K562 (cell line): ENCODE data around the gene WSCD2. TPM values are rescaled to one million over a fixed set of nuclear protein-coding genes. Genes with fewer than 3 reads are reported as not detected.

Experiments
- ATAC-seq: fragments of 200-7000 bp; cut with Tn5 transposase; 3 replicates; pipeline ENCODE4 v1.9.1; 2020; ENCODE audit warnings: moderate library complexity
- BruUV-seq: library from RNA; stranded (reverse); fragments of 400-500 nt; replicated peaks from 2 replicates; lab custom pipeline; 2021; lab: Mats Ljungman, UMichigan
- CTCF ChIA-PET: fragments of 300-600 bp; formaldehyde crosslinking; extraction: SDS; loops from one replicate; lab custom pipeline; 2021; ENCODE audit warnings: low intra/inter-chr PET ratio; lab: Yijun Ruan, JAX
- POLR2A ChIA-PET: fragments of 300-600, 350-650 bp; sonication (Branson Sonifier 250); formaldehyde crosslinking; extraction: SDS; loops from one replicate; lab custom pipeline; 2021; ENCODE audit warnings: antibody characterized with exemption, inconsistent platforms; lab: Yijun Ruan, JAX
- DNase-seq, 4 experiments: peaks; one replicate each; pipeline versions ENCODE4 v3.0.0 to v3.0.0-alpha.2; 2011 to 2018; ENCODE audit warnings: low spot score in 3 of 4, mixed read lengths in 3 of 4; ENCODE audit errors: extremely low read depth in 1 of 4
- FAIRE-seq: peaks from 2 replicates; lab custom pipeline; 2011; peaks lifted over from hg19 to GRCh38; lab: Jason Lieb, UNC
- H2AFZ ChIP-seq: 2 replicates; pipeline ENCODE4 v1.6.0; 2011; ENCODE audit warnings: low read depth, low read length, control low read depth, inconsistent platforms
- H3K27ac ChIP-seq: fragments of 200-600 bp; 3 replicates; pipeline ENCODE4 v1.8.0; 2011; ENCODE audit warnings: low read depth, mild to moderate bottlenecking, control low read depth, inconsistent platforms, low read length, moderate library complexity, mixed read lengths; ENCODE audit errors: extremely low read depth
- H3K27me3 ChIP-seq, 2 experiments: fragments of 300-600 bp in 1 of 2; 2 replicates in 1 of 2; 3 replicates in 1 of 2; pipeline versions ENCODE4 v1.6.0 to v1.8.0; 2011; ENCODE audit warnings: inconsistent platforms in 2 of 2, low read length in 2 of 2, mild to moderate bottlenecking in 1 of 2, mixed read lengths in 1 of 2, moderate library complexity in 1 of 2; ENCODE audit not compliant: control insufficient read depth in 2 of 2, insufficient read depth in 2 of 2
- H3K36me3 ChIP-seq: fragments of 300-600 bp; 3 replicates; pipeline ENCODE4 v1.8.0; 2011; ENCODE audit warnings: mild to moderate bottlenecking, low read length, inconsistent platforms; ENCODE audit not compliant: control insufficient read depth, insufficient read depth
- H3K4me1 ChIP-seq, 2 experiments: fragments of 200-600 bp in 1 of 2; replicated peaks in 1 of 2; 2 replicates in 1 of 2; 3 replicates in 1 of 2; pipeline versions ENCODE4 v1.5.1 to v1.8.0; 2011; ENCODE audit warnings: inconsistent platforms in 2 of 2, low read length in 2 of 2, mild to moderate bottlenecking in 1 of 2, mixed read lengths in 1 of 2, moderate library complexity in 1 of 2; ENCODE audit not compliant: control insufficient read depth in 2 of 2, insufficient read depth in 2 of 2
- H3K4me2 ChIP-seq: 2 replicates; pipeline ENCODE4 v1.6.1; 2011; ENCODE audit warnings: low read length, control low read depth, inconsistent platforms, mixed read lengths; ENCODE audit not compliant: insufficient read depth
- H3K4me3 ChIP-seq: fragments of 200-600 bp; sonication (generic), shearing (Covaris generic); 2 replicates; pipeline ENCODE4 v1.5.1; 2016; ENCODE audit warnings: control low read depth, inconsistent platforms
- H3K79me2 ChIP-seq: fragments of 200-600 bp; 3 replicates; pipeline ENCODE4 v1.8.0; 2011; ENCODE audit warnings: low read length, inconsistent platforms; ENCODE audit not compliant: control insufficient read depth, insufficient read depth
- H3K9ac ChIP-seq, 2 experiments: 2 replicates each; pipeline versions ENCODE4 v1.6.0 to v1.6.1; 2011; ENCODE audit warnings: low read depth in 2 of 2, low read length in 2 of 2, control low read depth in 1 of 2, inconsistent platforms in 1 of 2, mild to moderate bottlenecking in 1 of 2, mixed read lengths in 1 of 2; ENCODE audit not compliant: insufficient read depth in 1 of 2
- H3K9me1 ChIP-seq: one replicate; pipeline ENCODE4 v1.6.0; 2011; ENCODE audit warnings: inconsistent platforms, mild to moderate bottlenecking, low read length, moderate library complexity; ENCODE audit not compliant: control insufficient read depth, insufficient read depth
- H3K9me3 ChIP-seq: replicated peaks from 2 replicates; pipeline ENCODE4 v1.5.1; 2011; ENCODE audit warnings: low read depth, low read length, inconsistent platforms; ENCODE audit not compliant: control insufficient read depth, insufficient read depth
- H4K20me1 ChIP-seq: replicated peaks from 2 replicates; pipeline ENCODE4 v1.6.1; 2011; ENCODE audit warnings: low read length, inconsistent platforms, mixed read lengths; ENCODE audit not compliant: control insufficient read depth, insufficient read depth
- C11orf30 ChIP-seq: fragments of 450-650 bp; IDR thresholded peaks from 2 replicates; pipeline ENCODE4 v1.6.1; 2016; ENCODE audit warnings: low read depth, mild to moderate bottlenecking
- MAFF ChIP-seq: IDR thresholded peaks from 2 replicates; pipeline ENCODE4 v1.6.1; 2012; ENCODE audit warnings: low read length, improper control_type of control experiment
- MAFG ChIP-seq: fragments of 450-650 bp; conservative IDR thresholded peaks from 2 replicates; pipeline ENCODE4 v1.6.1; 2016; ENCODE audit warnings: missing genetic modification characterization, missing compliant biosample characterization
- MAFK ChIP-seq: IDR thresholded peaks from 2 replicates; pipeline ENCODE4 v1.6.1; 2011; ENCODE audit warnings: low read length, improper control_type of control experiment
- TEAD4 ChIP-seq, 2 experiments: sonication (generic) in 1 of 2; formaldehyde crosslinking in 1 of 2; IDR thresholded peaks; 2 replicates each; pipeline versions ENCODE4 v1.6.1 to v1.8.0; 2012 to 2022; ENCODE audit warnings: borderline replicate concordance in 1 of 2, inconsistent platforms in 1 of 2, low read length in 1 of 2, mild to moderate bottlenecking in 1 of 2, missing genetic modification reagents in 1 of 2
- ZNF316 ChIP-seq: fragments of 450-650 bp; IDR thresholded peaks from 2 replicates; pipeline ENCODE4 v1.6.1; 2016
- WGBS: fragments of 100-300 bp; shearing (Covaris generic); methylation state at CpG from one replicate; pipeline ENCODE4 v1.1.6; 2016; ENCODE audit warnings: low coverage, mixed read lengths; ENCODE audit not compliant: insufficient coverage; ENCODE audit errors: missing lambda C conversion rate; 5-methylcytosine and 5-hydroxymethylcytosine counted together
- in situ Hi-C: fragments of 300-500 bp; cut with MboI; formaldehyde crosslinking; loops from 4 replicates; pipeline ENCODE4 v1.15.0; 2018; ENCODE audit warnings: inconsistent platforms, mixed read lengths
- intact Hi-C: fragments of 100-400 bp; cut with micrococcal nuclease; formaldehyde crosslinking; loops from 2 replicates; pipeline ENCODE4 v1.14.2; 2022
- polyA plus RNA-seq, 8 experiments: library from polyadenylated mRNA; depleted of rRNA in 4 of 8; stranded (reverse) in 5 of 8; unstranded in 3 of 8; fragments of >200 nt; fragmentation: Nextera tagmentation in 2 of 8; fragmentation: Illumina TruSeq in 1 of 8; extraction: Ambion mirVana in 2 of 8; extraction: Trizol in 1 of 8; gene quantifications; 2 replicates each; pipeline versions ENCODE4 v1.2.1 to v1.2.3, GENCODE V29; 2011 to 2014; ENCODE audit warnings: inconsistent platforms in 1 of 8, missing spikeins in 1 of 8
- total RNA-seq, 7 experiments: library from RNA; depleted of rRNA in 6 of 7; stranded (reverse); fragments of >200 nt in 6 of 7; fragmentation: Illumina TruSeq in 2 of 7; extraction: Trizol in 2 of 7; gene quantifications; 2 replicates each; pipeline versions ENCODE4 v1.2.1 to v1.2.3, GENCODE V29; 2011 to 2021; ENCODE audit warnings: low replicate concordance in 1 of 7
- TF ChIP-seq, protein P1 (sequence below), 3 experiments: IDR thresholded peaks in 2 of 3; conservative IDR thresholded peaks in 1 of 3; 2 replicates each; pipeline ENCODE4 v1.5.1; 2011 to 2012; ENCODE audit warnings: low read length in 3 of 3, mild to moderate bottlenecking in 3 of 3, control low read depth in 2 of 3, improper control_type of control experiment in 1 of 3, inconsistent platforms in 1 of 3, low read depth in 1 of 3, mixed read lengths in 1 of 3, moderate library complexity in 1 of 3; ENCODE audit not compliant: insufficient read depth in 2 of 3

The WSCD2 gene
- total and polyA plus RNA-seq, 9 of the 15 experiments (the other 6 are each of a cell fraction or from before 2014, with no cell fraction given): 0.72 to 14.1 (median 4.0) TPM

DNA sequence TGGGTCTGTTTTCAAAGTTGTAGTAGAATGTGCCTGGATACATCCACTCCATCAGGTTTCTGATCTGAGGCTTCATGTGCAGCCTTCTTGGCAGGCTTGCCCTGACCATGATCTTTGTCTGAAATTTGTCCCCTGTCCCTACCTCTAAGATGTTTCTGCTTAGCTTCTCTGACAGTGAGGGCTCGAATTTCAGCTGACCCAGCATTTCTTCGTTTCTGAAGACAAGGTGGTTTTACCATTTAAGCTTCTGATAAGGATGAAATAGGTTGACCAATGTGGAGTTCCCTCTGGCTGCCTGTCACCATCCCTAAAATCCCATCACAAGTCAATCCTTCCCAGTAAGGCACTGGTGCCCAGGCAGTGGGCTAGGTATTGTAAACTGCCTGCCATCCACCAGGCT lies 153.1 kb downstream of the WSCD2 start:
- H2AFZ ChIP-seq: no peak overlapping the region
- H3K36me3 ChIP-seq: no peaks in the 10 kb centered on the region
- 9% methylated on average over 2 of the region's 2 CpGs for WGBS
- H3K9ac ChIP-seq: no peak overlapping the region
- FAIRE-seq: no peak
- no TSS peak for BruUV-seq
- no peaks in the 10 kb centered on the region for H3K9me3 ChIP-seq
- H3K27me3 ChIP-seq: peaks cover 0 to 28% of the 10 kb centered on the region in 2 experiments; a peak in 2 of 5 replicates
- no peaks in the 10 kb centered on the region for H3K79me2 ChIP-seq
- ATAC-seq: no peak
- no peaks in the 10 kb centered on the region for H3K9me1 ChIP-seq
- no peak for DNase-seq
- H3K27ac ChIP-seq: no peak overlapping the region
- in situ Hi-C loops: no loop called here
- CTCF ChIA-PET: no interaction called here
- no peaks in the 10 kb centered on the region for H3K4me1 ChIP-seq
- H3K4me2 ChIP-seq: no peak overlapping the region
- H4K20me1 ChIP-seq: no peaks in the 10 kb centered on the region
- POLR2A ChIA-PET: no interaction called here
- no peak overlapping the region for H3K4me3 ChIP-seq
- intact Hi-C loops: no loop called here
- TF ChIP-seq MAFG (peak; percentile 86), C11orf30 (peak; percentile 80), MAFF (peak; percentile 87), TEAD4 (IDR thresholded peaks at IDR 0.05; ENCODE audit: low read length) (no peak), TEAD4 (CRISPR knock-in tag; IDR thresholded peaks at IDR 0.05; ENCODE audit: borderline replicate concordance) (no peak), MAFK (peak; percentile 80), ZNF316 (peak; percentile 88)
- TF ChIP-seq, protein P1, sequence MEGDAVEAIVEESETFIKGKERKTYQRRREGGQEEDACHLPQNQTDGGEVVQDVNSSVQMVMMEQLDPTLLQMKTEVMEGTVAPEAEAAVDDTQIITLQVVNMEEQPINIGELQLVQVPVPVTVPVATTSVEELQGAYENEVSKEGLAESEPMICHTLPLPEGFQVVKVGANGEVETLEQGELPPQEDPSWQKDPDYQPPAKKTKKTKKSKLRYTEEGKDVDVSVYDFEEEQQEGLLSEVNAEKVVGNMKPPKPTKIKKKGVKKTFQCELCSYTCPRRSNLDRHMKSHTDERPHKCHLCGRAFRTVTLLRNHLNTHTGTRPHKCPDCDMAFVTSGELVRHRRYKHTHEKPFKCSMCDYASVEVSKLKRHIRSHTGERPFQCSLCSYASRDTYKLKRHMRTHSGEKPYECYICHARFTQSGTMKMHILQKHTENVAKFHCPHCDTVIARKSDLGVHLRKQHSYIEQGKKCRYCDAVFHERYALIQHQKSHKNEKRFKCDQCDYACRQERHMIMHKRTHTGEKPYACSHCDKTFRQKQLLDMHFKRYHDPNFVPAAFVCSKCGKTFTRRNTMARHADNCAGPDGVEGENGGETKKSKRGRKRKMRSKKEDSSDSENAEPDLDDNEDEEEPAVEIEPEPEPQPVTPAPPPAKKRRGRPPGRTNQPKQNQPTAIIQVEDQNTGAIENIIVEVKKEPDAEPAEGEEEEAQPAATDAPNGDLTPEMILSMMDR (IDR thresholded peaks at IDR 0.05 in 2 of 3, conservative IDR thresholded peaks at IDR 0.05 in 1 of 3; ENCODE audit: insufficient read depth in 2 of 3, low read depth in 1 of 3, low read length in 3 of 3): no peak
